Activated gamma-delta T cell (primary cell): ENCODE data around the gene ERI2.

Source experiments
- DNase-seq: peaks from one replicate; lab custom pipeline; 2025; lab: John Stamatoyannopoulos, UW
- total RNA-seq, 2 donors: gene quantifications; one replicate each; lab custom pipeline; 2026; lab: John Stamatoyannopoulos, UW

Gene ERI2
- total RNA-seq: 6.8 to 6.9 reads per million in 2 donors

DNA sequence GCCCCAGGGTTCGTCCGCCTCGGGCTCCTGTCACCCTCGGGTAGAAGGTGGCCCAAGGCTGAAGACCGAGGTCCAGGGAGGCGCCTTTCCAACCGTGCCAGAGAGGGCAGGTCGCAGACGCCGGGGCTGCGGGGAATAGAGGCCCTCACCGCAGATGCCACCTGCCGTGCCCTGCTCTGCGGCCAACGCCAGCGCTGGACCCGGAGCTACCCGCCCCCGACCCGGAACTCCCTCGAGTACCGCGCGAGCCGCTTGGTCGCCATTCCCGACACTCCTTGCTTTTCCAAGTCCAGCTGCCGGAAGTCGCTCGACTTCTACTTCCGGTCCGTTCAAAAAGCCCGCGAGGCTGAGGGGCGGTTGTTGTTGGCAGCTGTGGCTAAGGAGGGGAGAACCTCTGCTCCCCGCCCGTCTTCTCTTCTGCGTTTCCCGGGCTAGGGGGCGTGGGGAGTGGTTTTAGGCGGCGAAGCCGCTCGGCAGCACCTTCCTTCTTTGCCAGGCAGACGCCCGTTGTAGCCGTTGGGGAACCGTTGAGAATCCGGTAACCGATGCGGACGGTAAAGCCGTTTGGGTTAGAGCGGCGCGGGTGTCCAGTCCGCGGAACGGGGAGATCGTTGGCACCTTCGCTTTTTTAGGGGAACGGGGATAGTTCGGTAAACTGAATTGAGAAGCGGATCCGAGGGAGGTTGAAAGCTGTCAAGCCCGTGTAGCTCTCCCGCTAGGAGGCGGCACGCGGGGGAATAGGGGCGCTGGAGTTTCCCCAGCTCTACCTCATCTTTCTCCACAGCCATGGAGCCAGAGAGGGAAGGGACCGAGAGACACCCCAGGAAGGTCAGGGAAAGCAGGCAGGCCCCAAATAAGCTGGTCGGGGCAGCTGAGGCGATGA is at the start of gene ERI2, which contains the start of gene REXO5:
Gene ERI2, minus strand, starts transcription at position 305 of the 883 bp plus-strand sequence. Its CDS starts 42 bp downstream, at position 263.
Gene REXO5, plus strand, starts transcription at position 360 of the 883 bp plus-strand sequence. Its CDS starts 427 bp downstream, at position 787.
- DNase-seq: peak; percentile 30

- no peak for DNase-seq
Observed at GRCh38 chr16:20854963-20855362, 48.7 kb upstream of the ERI2 start.

DNA sequence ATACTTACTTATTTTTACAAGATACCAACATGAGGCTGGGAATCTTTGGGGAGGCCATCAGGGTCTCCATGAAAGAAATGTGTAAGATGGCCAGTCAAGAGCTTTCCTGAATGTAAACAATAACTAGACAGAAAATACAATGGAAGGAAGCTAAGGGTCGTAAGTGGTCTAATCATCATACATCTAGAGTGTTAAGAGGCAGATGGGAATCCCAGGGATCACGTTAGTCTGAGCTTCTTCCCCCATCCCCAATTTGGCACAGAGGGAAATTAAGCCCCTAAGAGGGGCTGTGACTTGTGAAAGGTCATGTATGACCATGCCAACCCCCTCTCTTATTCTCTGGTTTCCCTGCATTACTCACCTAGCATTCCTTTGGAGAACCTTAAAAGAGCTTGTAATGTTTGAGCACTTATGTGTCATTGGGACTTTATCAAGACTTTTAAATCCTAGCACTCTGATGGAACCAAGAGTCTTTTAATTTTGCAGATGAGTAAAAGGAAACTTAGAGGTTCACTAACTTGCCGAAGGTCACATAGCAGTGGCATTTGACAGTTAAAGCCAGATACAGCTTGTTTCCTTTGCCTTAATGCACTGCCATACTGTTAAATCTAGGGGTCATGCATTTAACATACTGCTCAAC is 47.8 kb upstream of the ERI2 start:
- DNase-seq: no peak

- no peak for DNase-seq
Observed at GRCh38 chr16:20853143-20853542, 46.9 kb upstream of the ERI2 start.

GRCh38 chr16:20851601-20852000 is 45.3 kb upstream of the ERI2 start:
- no peak for DNase-seq

GRCh38 chr16:20850981-20851380 is 44.7 kb upstream of the ERI2 start:
- DNase-seq: no peak

DNA sequence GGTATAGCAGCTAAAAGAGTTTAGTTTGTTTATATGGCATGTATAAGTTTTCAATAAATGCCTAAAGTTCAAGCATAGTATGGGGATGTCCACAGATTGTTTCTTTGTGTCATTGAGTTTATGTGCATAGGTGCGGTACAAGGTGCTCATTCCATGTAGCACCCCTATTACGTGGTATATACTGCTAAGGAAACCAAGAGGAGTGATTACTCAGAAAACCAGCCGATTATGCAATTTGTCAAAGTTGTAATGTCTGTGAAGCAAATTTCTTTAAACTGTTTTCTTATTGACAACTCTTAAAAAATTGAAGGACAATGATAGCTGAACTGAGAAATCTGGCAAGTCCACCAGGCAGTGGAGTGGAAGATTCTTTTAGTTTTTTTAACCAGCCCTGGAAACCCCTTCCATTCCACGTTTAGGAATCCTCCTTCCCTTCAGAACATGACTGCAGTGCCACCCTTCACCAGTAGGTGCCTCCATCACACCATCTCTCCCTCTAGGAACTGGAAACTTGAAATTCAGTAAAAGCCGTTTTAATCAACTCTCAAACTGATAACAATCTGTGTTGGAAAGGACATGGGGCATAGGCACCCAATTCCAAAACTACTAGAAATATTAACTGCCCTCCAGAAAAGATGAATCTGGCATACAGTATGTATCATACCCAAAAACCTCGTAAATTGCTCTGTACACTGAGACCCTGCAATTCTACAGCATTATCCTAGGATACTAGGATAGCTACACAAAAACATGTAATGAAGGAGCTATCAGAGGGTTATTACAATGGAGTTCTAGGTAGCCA is 43.5 kb upstream of the ERI2 start:
- DNase-seq: no peak

- no peak for DNase-seq
Observed at GRCh38 chr16:20847550-20847949, 41.3 kb upstream of the ERI2 start.

- no peak for DNase-seq
Observed at GRCh38 chr16:20846551-20846950, 40.3 kb upstream of the ERI2 start.

- no peak for DNase-seq
Observed at GRCh38 chr16:20846030-20846429, 39.8 kb upstream of the ERI2 start.

DNA sequence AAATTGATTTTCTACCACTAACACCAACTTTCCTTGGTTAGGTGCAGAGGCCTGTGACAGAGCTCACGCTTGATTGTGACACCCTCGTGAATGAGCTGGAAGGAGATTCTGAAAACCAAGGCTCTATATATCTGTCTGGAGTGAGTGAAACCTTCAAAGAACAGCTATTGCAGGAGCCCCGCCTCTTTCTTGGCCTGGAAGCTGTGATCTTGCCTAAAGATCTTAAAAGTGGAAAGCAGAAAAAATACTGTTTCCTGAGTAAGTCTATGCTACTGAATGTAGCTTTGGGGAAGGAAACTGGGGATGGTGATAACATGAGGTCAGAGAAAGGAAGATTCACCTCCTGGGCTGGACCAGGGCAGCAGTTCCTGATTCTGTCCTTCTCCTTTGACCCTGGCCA is 38.3 kb upstream of the ERI2 start:
- DNase-seq: no peak

DNA sequence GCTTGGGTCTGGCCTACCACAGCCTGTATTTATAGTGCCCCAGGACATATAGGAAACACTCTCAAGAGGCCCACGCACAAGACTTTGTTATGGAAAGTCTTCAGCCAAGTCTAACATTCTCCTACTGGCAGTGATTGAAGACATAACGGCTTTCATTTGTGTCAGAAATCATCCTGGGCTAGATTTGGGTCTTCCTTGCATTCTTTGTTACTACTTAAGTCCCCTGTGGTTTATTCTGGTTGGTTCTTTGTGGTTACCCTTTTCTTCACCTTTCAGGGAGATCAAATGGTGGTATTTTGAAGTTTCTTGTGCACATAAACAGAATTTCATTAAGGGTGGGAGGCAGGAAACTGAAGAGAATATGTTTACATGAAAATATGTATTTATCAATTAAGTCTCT is 37.8 kb upstream of the ERI2 start:
- no peak for DNase-seq

GRCh38 chr16:20839504-20839903 is 33.2 kb upstream of the ERI2 start:
- DNase-seq: no peak

DNA sequence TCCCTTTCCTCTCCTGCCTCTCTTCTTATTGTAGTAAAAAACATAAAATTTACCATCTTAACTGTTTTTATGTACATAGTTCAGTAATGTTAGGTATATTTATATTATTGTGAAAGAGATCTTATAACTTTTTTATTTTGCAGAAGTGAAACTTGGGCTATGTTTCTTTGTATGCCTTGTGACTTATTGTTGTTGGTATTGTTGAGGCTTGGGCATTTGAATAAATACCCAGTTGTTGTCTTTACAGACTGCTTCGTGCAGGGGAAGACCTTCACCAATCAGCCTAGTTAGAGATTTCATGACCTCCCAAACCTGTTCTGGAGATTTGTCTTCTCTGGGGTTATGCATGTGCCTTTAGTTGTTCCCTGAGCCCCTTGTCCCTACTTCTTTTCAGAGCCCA is 32.0 kb upstream of the ERI2 start:
- no peak for DNase-seq

DNA sequence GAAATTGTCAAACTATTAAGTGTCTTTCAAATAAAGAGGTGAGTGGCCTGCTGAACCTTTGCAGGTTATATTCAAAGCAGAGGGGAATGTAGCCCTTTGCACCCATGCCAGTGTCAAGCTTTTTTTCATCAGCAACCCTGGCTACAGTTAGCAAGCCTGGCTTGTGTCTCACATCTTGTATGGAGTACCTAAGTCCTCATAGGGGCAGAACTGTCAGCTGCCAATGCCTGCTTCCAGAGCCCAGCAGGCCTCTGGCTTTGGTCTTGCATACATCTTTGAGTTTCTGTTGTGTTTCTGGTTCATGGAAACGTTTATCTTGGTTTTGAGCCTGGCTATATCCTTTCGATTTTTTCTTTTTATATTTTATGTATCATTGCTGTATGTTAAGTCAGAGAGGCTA is 26.8 kb upstream of the ERI2 start:
- no peak for DNase-seq

DNA sequence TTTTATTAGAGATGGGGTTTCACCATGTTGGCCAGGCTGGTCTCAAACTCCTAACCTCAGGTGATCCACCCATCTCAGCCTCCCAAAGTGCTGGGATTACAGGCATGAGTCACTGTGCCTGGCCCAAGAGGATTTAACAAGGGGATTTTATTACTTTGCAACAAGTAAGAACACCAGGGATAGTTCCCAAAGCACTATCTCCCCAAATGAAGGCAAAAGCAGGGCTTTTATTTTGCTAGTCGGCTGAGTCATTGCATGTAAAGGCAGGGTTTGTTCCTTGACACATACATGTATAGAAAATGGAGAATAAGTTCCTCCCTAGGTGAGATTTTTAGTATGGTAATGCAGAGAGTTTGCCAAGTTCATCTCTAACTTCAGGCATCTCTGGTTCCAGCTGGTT is 24.1 kb upstream of the ERI2 start:
- DNase-seq: no peak

DNA sequence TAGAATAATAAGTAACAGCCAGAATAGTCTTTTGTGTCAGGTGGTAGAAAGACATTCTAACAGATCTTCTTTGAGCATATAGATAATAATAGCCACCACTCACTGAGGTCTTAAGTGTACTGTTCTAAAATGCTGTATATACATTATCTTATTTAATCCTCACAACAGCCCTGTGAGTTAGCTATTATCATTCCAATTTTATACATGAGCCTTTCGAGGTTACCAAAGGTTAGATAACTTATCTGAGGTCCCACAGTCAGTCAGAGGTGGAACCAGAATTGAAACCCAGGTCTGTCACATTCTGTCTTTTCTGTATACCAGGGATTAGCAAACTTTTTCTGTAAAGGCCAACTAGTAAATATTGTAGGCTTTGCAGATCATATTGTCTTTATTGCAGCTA is 23.3 kb upstream of the ERI2 start:
- no peak for DNase-seq

DNA sequence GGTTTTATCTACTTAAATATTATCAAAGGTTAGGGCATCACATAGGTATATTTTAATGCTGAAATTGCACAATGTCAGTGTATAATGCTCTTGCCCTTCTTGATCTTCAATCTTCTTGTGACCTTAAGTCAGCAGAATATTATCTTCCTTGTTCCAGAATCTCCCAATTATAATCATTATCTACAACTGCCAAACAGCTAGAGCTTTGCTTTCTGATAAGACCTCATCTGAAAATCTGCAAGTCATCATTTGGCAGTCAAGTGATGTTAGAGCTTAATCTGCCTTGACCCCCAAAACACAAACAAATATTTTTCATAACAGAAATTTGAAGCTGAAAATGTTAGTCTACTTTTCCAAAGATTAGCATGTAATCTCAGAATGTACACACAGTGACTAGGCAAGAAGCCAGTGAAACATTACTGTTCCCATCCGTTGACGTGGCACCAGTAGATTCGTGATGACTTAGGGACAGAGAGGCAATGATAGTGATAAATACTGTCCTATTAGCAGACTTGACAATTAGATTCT is 19.8 kb upstream of the ERI2 start:
- no peak for DNase-seq

- no peak for DNase-seq
Observed at GRCh38 chr16:20822521-20823325, 16.5 kb upstream of the ERI2 start.

DNA sequence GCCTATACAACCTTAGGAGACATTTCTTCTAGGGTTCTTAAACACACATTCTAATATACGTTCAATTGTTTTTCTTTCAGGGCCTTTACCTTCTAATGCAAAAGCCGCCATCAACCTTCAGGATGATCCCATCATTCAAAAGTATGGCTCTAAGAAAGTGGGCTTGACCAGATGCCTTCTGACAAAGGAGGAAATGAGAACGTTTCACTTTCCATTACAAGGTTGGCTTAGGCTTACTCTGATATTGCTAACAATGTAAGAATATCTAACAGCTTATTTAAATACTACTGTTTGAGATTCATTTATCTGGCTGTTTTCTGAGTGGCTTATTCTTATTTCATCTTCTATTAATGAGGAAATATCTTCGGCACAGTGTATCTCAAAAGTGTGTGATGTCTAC is 15.4 kb upstream of the ERI2 start:
- no peak for DNase-seq

- DNase-seq: no peak
Observed at GRCh38 chr16:20818929-20819585, 12.8 kb upstream of the ERI2 start.
